NCI-H1436 treated with DMSO at 0.1 percent for 48 hours (cell line): ENCODE measurements around the gene SLC18A3.

ENCODE experiments used
- DNase-seq: peaks from one replicate; lab custom pipeline; 2025; lab: John Stamatoyannopoulos, UW

The SLC18A3 gene

GRCh38 chr10:49611816-49612512, 1.9 kb downstream of the SLC18A3 start:
- DNase-seq, result no peak

- no peak for DNase-seq
Measured at GRCh38 chr10:49612513-49613164, 2.5 kb downstream of the SLC18A3 start.

GRCh38 chr10:49613165-49613881, 3.2 kb downstream of the SLC18A3 start:
- DNase-seq, result no peak

- DNase-seq, result no peak
Measured at GRCh38 chr10:49613882-49614241, 3.8 kb downstream of the SLC18A3 start, which contains the start of gene CHAT. Gene CHAT, plus strand, starts transcription at chr10:49614037. Its CDS starts 153 bp downstream, at chr10:49614190.

GRCh38 chr10:49614242-49615198, 4.4 kb downstream of the SLC18A3 start:
- no peak for DNase-seq

GRCh38 chr10:49615213-49615612, 5.1 kb downstream of the SLC18A3 start:
- DNase-seq, result no peak

- DNase-seq, result no peak
Measured at GRCh38 chr10:49615721-49616120, 5.6 kb downstream of the SLC18A3 start.

- DNase-seq, result no peak
Measured at GRCh38 chr10:49616421-49617101, 6.5 kb downstream of the SLC18A3 start.

GRCh38 chr10:49617121-49618020, 7.3 kb downstream of the SLC18A3 start:
- DNase-seq, result no peak

- no peak for DNase-seq
Measured at GRCh38 chr10:49618821-49619220, 8.7 kb downstream of the SLC18A3 start.

- DNase-seq, result no peak
Measured at GRCh38 chr10:49619613-49620012, 9.5 kb downstream of the SLC18A3 start.

GRCh38 chr10:49620286-49620810, 10.2 kb downstream of the SLC18A3 start:
- DNase-seq, result no peak

- no peak for DNase-seq
Measured at GRCh38 chr10:49620841-49621378, 10.8 kb downstream of the SLC18A3 start.

GRCh38 chr10:49621561-49621960, 11.5 kb downstream of the SLC18A3 start:
- DNase-seq, result no peak

- no peak for DNase-seq
Measured at GRCh38 chr10:49622426-49623425, 12.6 kb downstream of the SLC18A3 start.

- no peak for DNase-seq
Measured at GRCh38 chr10:49624629-49625028, 14.5 kb downstream of the SLC18A3 start.

- DNase-seq, result no peak
Measured at GRCh38 chr10:49625411-49625810, 15.3 kb downstream of the SLC18A3 start.

GRCh38 chr10:49627038-49627437, 16.9 kb downstream of the SLC18A3 start:
- DNase-seq, result no peak
